Neural cell (in vitro differentiated cells): ENCODE measurements around the gene MYCBP2. TPM values are rescaled to one million over a fixed set of nuclear protein-coding genes. Genes with fewer than 3 reads are reported as not detected.
"Not testable (repeated sequence)": the region's sequence is repeated elsewhere in the genome, so short reads cannot be mapped to it uniquely, and the experiment has no call there.

Experiments used
- H2AFZ ChIP-seq: fragments of 200-600, 300-800 bp; sonication (generic), shearing (Covaris generic); 2 replicates; pipeline ENCODE4 v1.6.0; 2014; ENCODE audit warnings: low read depth, mild to moderate bottlenecking, antibody characterized with exemption, low read length, moderate library complexity
- H3F3A ChIP-seq: fragments of 200-600 bp; shearing (Covaris generic); 2 replicates; pipeline ENCODE4 v1.6.1; 2016; ENCODE audit warnings: mild to moderate bottlenecking, moderate library complexity, mixed read lengths, antibody characterized with exemption, low read length; ENCODE audit not compliant: insufficient read depth, poor library complexity, severe bottlenecking
- H3K27ac ChIP-seq: fragments of 200-600, 300-800 bp; sonication (generic), shearing (Covaris generic); 2 replicates; pipeline ENCODE4 v1.5.1; 2014; ENCODE audit warnings: mild to moderate bottlenecking, low read length, moderate library complexity
- H3K27me3 ChIP-seq: fragments of 300-800, 200-600 bp; sonication (generic), shearing (Covaris generic); 2 replicates; pipeline ENCODE4 v1.6.0; 2014; ENCODE audit warnings: mild to moderate bottlenecking, low read depth, low read length, moderate library complexity; ENCODE audit not compliant: insufficient read depth
- H3K36me3 ChIP-seq: fragments of 300-800, 200-600 bp; sonication (generic), shearing (Covaris generic); 2 replicates; pipeline ENCODE4 v1.5.1; 2014; ENCODE audit warnings: mild to moderate bottlenecking, antibody characterized with exemption, low read length, moderate library complexity; ENCODE audit not compliant: insufficient read depth
- H3K4me2 ChIP-seq: fragments of 300-800, 200-600 bp; sonication (generic), shearing (Covaris generic); 2 replicates; pipeline ENCODE4 v1.6.0; 2014; ENCODE audit warnings: mild to moderate bottlenecking, low read length
- H3K4me3 ChIP-seq: fragments of 300-800, 200-600 bp; sonication (generic), shearing (Covaris generic); 2 replicates; pipeline ENCODE4 v1.5.1; 2014; ENCODE audit warnings: mild to moderate bottlenecking, low read length, moderate library complexity
- H3K79me2 ChIP-seq: fragments of 200-600 bp; shearing (Covaris generic); replicated peaks from 2 replicates; pipeline ENCODE4 v1.6.0; 2014; ENCODE audit warnings: mild to moderate bottlenecking, low read length, moderate library complexity; ENCODE audit not compliant: insufficient read depth
- H3K9ac ChIP-seq: fragments of 300-800, 200-600 bp; sonication (generic), shearing (Covaris generic); 2 replicates; pipeline ENCODE4 v1.6.1; 2016; ENCODE audit warnings: mild to moderate bottlenecking, low read length, mixed read lengths
- H3K9me2 ChIP-seq: fragments of 200-600 bp; shearing (Covaris generic); 2 replicates; pipeline ENCODE4 v1.6.1; 2016; ENCODE audit warnings: mild to moderate bottlenecking, low read length, mixed read lengths; ENCODE audit not compliant: insufficient read depth
- H3K9me3 ChIP-seq: fragments of 200-600, 300-800 bp; sonication (generic), shearing (Covaris generic); 2 replicates; pipeline ENCODE4 v1.6.1; 2016; ENCODE audit warnings: mild to moderate bottlenecking, mixed run types, low read length, moderate library complexity, mixed read lengths
- H4K20me1 ChIP-seq: fragments of 200-600 bp; shearing (Covaris generic); 2 replicates; pipeline ENCODE4 v1.6.1; 2016; ENCODE audit warnings: mild to moderate bottlenecking, mixed run types; ENCODE audit not compliant: insufficient read depth
- EP300 ChIP-seq: fragments of 450-650 bp; conservative IDR thresholded peaks from 2 replicates; pipeline ENCODE4 v1.6.1; 2014; ENCODE audit warnings: antibody characterized with exemption, mild to moderate bottlenecking, moderate library complexity; ENCODE audit not compliant: poor library complexity, severe bottlenecking
- EZH2 ChIP-seq: fragments of 200-600, 300-800 bp; shearing (Covaris generic), sonication (generic); IDR thresholded peaks from 2 replicates; pipeline ENCODE4 v1.6.1; 2014; ENCODE audit warnings: antibody characterized with exemption, low read length, borderline replicate concordance, mild to moderate bottlenecking; ENCODE audit not compliant: insufficient read depth, poor library complexity, severe bottlenecking
- MXI1 ChIP-seq: fragments of 450-650 bp; conservative IDR thresholded peaks from 2 replicates; pipeline ENCODE4 v1.6.1; 2014; ENCODE audit warnings: antibody characterized with exemption, mild to moderate bottlenecking; ENCODE audit not compliant: poor library complexity, severe bottlenecking
- POLR2AphosphoS5 ChIP-seq: IDR thresholded peaks from 2 replicates; pipeline ENCODE4 v1.6.1; 2012
- RAD21 ChIP-seq: fragments of 450-650 bp; conservative IDR thresholded peaks from 2 replicates; pipeline ENCODE4 v1.6.1; 2014; ENCODE audit warnings: antibody characterized with exemption, mild to moderate bottlenecking, moderate library complexity
- REST ChIP-seq: IDR thresholded peaks from 2 replicates; pipeline ENCODE4 v1.6.1; 2012; ENCODE audit warnings: borderline replicate concordance
- SMC3 ChIP-seq: fragments of 450-650 bp; conservative IDR thresholded peaks from 2 replicates; pipeline ENCODE4 v1.6.1; 2014; ENCODE audit warnings: antibody characterized with exemption, mild to moderate bottlenecking, moderate library complexity; ENCODE audit not compliant: poor library complexity
- TAF1 ChIP-seq: IDR thresholded peaks from 2 replicates; pipeline ENCODE4 v1.6.1; 2012; ENCODE audit warnings: low read depth
- polyA plus RNA-seq: library from polyadenylated mRNA; depleted of rRNA; stranded (reverse); fragments of >200 nt; gene quantifications from 2 replicates; pipeline ENCODE4 v1.2.3, GENCODE V29; 2014
- TF ChIP-seq, protein P1 (sequence below): fragments of 450-650 bp; IDR thresholded peaks from 2 replicates; pipeline ENCODE4 v1.5.1; 2014; ENCODE audit warnings: antibody characterized with exemption, mild to moderate bottlenecking, moderate library complexity; ENCODE audit not compliant: poor library complexity, severe bottlenecking

The MYCBP2 gene
- polyA plus RNA-seq, 1 donor from 2014 or later, result 135 TPM

- H3F3A ChIP-seq, H3K4me2 ChIP-seq, H3K27me3 ChIP-seq, H3K9ac ChIP-seq, H3K9me2 ChIP-seq, H4K20me1 ChIP-seq, H2AFZ ChIP-seq, H3K27ac ChIP-seq, H3K4me3 ChIP-seq, H3K9me3 ChIP-seq: not testable (repeated sequence)
- Histone ChIP-seq H3K36me3 (peaks cover 26% of the 10 kb centered on the region), H3K79me2 (peaks cover 17% of the 10 kb centered on the region)
Observed at GRCh38 chr13:77009719-77010118, 317.2 kb downstream of the MYCBP2 start.

DNA sequence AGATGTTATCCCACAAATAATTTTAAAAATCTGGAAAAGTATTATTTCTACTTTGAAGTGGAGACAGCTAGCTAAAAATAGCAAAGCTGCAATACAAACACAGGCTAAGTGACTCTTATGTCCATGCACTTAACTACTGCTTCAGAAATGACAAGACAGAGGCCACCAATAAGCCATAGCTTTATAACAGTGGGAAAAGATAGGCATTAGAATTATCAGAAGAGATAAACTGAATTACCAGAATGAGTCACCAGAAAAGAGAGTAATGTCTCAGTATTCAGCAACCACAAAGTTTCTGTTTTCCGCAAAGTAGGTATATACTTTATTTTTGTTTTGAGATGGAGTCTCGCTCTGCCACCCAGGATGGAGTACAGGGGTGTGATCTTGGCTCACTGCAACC, 317.9 kb downstream of the MYCBP2 start:
- Histone ChIP-seq H2AFZ (no peak overlapping the region), H3K9me2 (no peaks in the 10 kb centered on the region), H3F3A (no peaks in the 10 kb centered on the region), H3K79me2 (peaks cover 17% of the 10 kb centered on the region), H3K27ac (no peak overlapping the region), H3K9me3 (no peaks in the 10 kb centered on the region), H3K4me3 (no peak overlapping the region), H3K27me3 (no peaks in the 10 kb centered on the region), H3K36me3 (peaks cover 20% of the 10 kb centered on the region), H4K20me1 (no peaks in the 10 kb centered on the region), H3K9ac (no peak overlapping the region), H3K4me2 (no peak overlapping the region)
- no peak for TF ChIP-seq EP300
- no peak for TF ChIP-seq REST
- no peak for TF ChIP-seq EZH2
- no peak for TF ChIP-seq MXI1
- TF ChIP-seq, protein P1, sequence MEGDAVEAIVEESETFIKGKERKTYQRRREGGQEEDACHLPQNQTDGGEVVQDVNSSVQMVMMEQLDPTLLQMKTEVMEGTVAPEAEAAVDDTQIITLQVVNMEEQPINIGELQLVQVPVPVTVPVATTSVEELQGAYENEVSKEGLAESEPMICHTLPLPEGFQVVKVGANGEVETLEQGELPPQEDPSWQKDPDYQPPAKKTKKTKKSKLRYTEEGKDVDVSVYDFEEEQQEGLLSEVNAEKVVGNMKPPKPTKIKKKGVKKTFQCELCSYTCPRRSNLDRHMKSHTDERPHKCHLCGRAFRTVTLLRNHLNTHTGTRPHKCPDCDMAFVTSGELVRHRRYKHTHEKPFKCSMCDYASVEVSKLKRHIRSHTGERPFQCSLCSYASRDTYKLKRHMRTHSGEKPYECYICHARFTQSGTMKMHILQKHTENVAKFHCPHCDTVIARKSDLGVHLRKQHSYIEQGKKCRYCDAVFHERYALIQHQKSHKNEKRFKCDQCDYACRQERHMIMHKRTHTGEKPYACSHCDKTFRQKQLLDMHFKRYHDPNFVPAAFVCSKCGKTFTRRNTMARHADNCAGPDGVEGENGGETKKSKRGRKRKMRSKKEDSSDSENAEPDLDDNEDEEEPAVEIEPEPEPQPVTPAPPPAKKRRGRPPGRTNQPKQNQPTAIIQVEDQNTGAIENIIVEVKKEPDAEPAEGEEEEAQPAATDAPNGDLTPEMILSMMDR, result no peak
- no peak for TF ChIP-seq TAF1
- TF ChIP-seq RAD21, result no peak
- no peak for TF ChIP-seq SMC3
- TF ChIP-seq POLR2AphosphoS5, result no peak

DNA sequence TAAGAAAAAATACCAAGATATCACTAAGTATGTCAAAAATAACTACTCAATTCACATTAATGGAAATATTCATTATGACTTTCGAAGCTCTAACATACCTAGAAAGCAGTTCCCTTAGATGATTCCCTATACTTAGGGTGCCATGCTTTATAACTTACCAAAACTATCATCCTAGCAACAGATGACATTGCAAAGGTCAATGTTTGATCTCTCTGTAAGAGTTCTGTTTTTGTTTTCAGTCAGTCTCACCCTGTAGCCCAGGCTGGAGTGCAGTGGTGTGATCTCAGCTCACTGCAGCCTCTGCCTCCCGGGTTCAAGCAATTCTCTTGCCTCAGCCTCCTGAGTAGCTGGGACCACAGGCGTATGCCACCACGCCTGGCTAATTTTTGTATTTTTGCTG, 318.6 kb downstream of the MYCBP2 start:
- H3K27ac ChIP-seq, H3K9me3 ChIP-seq, H3K4me3 ChIP-seq, H2AFZ ChIP-seq, H4K20me1 ChIP-seq, H3F3A ChIP-seq, H3K27me3 ChIP-seq, H3K9ac ChIP-seq, H3K9me2 ChIP-seq, H3K4me2 ChIP-seq: not testable (repeated sequence)
- Histone ChIP-seq H3K36me3 (peaks cover 14% of the 10 kb centered on the region), H3K79me2 (peaks cover 14% of the 10 kb centered on the region)
